DMS153 treated with DMSO at 0.1 percent for 48 hours (cell line): ENCODE data around the gene RARB.

Experiments
- DNase-seq: peaks from one replicate; lab custom pipeline; 2025; ENCODE audit not compliant: unreplicated experiment; lab: John Stamatoyannopoulos, UW

The RARB gene

DNA sequence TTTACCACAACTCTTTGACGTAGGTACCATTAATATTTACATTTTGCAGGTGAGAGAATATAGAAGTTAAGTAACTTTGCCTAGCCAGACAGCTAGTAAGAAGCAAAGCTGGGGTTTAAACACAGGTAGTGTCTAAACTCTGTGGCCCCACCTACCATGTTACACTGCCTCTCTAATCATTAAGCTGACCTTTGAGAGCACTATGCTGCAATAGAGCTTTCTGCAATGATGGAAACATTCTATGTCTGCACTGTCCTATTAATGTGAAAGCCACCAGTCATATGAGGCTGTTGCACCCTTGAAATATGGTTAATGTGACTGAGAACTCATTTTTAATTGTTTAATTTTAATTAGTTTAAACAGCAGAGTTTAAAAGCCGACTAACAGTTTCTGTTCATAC lies 6.3 kb upstream of the RARB start:
- no peak for DNase-seq

DNA sequence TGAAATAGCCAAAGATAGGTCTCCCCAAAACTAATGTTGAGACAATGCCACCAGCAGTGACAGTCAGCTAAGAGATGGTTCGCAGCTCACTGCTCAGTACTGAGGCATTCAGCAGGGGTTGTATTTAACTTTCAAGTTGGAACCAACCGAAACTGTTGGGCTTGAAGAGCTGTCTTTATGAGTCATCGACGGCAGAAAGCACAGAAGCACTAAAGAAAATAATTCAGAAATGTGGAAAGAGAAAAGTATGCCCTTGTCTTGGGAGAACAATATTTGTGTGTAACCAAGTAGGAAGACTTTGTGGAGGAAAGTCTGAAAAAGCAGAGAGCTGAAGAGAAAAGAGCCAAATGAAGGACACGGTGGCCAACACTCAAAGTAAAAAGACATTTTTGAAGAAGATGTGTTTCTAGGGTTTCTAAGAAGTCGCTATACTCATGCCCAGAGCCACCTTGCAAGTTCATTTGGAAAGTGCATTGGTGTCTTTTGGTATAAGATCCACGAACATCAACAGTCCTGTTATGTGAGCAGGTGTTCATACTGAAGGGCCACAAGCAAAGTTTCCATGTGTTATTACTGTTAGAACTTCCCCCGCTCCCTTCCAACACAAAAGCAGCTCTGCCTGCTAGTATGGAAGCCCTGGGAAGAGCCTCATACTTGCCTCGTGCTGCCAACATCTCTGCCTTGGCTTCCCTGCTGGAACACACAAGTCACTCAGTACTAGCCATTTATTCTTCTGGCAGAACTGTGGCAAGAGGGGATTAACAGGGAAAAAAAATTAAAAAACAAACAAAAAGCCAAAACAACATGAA lies 4.1 kb upstream of the RARB start:
- DNase-seq: no peak

- no peak for DNase-seq
These were observed 3.4 kb upstream of the RARB start for GRCh38 chr3:25424614-25425013.

DNA sequence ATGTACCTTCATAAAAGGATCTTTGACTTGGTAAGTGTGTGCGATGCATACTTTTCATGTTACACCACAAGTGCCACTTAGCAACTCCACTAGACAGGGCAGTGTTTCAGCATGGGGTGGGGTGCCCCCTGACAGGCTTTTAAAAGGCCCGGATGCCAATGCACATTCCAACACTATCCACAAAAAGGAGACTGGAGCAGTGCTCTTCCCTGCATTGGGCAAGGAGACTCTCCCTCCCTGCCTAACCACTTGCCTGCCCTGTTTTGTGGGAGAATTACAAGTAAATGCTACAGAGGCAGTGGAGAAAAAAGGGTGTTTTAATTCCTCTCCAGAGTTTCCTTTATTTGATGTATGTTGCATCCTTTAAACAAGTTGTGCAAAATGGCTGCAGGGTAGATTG lies 1.7 kb upstream of the RARB start:
- DNase-seq: no peak

DNA sequence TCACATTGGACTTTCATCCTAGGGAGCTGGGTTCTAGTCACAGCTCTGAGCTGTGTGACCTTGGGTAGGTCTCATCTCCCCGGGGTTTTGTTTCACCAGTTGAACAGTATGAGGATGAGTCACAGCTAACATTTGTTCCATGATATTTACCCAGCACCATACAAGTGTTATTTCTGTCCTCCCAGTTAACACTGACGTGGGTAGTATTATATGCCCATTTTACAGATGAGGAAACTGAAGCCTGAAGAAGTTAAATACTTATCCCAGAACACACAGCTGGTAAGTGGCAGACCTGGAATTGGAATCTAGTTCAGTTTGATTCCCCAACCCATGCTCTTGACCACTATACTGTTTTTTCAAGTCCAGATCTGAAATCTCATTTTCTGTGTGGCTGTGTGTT lies 908 bp upstream of the RARB start:
- DNase-seq: no peak

GRCh38 chr3:25427563-25427941 lies 511 bp upstream of the RARB start:
- no peak for DNase-seq

DNA sequence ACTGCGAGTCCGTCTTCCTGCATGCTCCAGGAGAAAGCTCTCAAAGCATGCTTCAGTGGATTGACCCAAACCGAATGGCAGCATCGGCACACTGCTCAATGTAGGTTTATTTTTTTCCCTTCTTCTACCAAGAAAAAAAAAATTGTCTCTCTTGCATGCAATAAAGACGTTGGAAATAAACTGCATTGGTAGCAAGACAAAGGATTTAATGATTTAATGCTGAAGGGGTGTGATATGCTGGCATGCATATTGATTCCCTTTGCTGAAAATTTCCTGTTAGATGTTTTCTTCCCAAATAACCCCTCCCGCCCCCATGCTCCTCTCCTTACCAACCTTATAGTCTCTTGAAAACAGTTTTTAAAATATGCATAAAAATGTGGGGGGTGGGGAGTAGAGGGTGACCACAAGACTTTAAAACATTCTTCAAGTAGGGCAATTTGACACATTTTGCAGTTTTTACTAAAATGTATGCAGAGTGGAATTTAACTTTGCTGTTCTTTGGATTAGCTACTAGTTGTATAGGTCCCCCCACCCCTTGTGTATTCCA lies 799 bp downstream of the RARB start:
- DNase-seq: no peak

GRCh38 chr3:25429361-25430286 lies 1.6 kb downstream of the RARB start:
- no peak for DNase-seq

DNA sequence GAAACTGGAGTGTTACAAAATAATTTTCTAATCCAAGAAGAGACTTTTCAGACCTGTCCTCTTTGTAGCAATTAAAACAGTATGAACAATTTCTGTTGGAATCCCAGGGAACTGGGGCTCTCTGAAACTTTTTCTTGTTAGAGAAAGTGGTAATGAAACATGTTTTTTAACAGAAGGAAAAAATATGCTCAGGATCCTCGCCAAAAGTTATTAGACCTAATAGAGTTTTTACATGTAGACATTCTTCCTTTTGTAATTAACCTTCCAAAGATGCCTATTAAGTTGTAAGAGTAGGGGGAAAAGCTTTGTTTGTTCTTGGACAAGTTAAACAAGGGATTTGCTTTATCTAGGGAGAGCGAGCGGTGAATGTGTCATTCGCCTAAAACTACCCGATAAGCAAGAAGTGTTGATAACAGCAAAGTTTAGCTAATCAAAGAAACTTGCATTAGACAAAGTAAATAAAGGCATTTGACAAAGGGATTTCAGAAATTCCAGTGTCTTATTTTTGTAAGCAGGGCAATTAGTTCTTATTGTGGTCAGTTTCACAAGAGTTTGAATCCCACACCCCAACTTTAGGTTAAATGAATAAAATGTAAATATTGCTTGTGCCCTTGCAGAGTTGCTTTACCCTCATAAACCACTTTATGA lies 2.3 kb downstream of the RARB start:
- DNase-seq: no peak

DNA sequence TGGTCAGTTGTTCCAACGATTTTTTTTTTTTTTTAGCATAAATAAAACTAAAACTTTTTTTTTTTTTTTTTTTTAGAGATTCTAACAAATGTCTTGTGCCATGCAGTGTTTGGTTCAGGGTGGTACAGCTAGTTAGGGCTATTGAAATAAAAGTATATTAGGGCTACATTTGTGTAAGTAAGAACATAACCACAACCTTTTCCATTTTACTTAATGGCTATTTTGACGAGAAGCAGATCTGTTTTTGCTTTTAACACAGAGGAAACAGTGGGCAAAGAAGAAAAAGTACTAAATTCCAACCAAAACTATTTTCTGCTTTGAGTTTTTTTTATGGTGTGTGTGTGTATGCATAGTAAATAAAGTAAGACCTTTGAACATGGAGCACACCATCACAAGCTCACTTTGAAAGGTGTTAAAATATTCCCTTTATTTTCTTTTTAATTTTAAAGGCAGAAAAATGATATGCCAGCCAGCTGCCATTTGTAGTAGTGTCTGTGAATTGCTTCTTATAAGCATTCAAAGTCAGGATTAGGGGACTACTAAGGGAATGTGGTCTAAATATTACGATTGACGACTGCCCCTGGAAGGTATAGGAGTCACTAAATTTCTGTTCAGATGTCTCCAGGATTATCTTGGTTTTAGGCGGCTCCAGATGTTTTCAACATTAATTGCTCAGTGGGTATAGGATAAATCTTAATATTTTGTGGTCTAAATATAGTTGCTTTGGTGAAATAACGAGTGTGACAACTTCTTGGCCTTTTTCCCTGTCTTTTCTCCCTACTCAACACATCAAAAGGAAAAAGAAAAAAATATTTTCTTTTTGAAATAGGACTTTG lies 3.1 kb downstream of the RARB start:
- DNase-seq: no peak

DNA sequence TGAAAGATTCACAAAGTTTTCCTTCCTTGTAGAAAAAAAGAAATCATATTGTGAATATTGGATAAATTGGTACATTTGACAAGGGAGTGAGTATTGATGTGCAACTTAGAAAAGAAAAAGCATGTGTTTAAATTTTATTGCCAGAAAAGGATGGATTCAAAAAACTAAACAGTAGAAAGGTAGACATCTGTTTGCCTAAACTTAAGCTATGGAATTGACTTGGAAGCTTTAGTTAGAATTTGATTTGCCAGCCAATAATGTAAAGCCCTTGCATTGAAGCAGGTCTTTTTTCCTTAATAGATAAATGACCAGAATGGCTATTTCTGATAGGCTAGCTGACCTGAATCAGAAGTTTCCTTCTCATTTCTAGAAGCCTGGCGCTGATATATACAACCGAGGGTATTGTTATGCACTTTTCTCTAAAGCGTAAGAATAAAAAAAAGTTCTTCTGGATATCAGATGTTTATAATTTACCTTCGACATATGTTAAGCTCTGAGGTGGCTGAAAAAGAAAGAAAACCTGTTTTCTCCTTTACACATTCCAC lies 4.2 kb downstream of the RARB start:
- no peak for DNase-seq

DNA sequence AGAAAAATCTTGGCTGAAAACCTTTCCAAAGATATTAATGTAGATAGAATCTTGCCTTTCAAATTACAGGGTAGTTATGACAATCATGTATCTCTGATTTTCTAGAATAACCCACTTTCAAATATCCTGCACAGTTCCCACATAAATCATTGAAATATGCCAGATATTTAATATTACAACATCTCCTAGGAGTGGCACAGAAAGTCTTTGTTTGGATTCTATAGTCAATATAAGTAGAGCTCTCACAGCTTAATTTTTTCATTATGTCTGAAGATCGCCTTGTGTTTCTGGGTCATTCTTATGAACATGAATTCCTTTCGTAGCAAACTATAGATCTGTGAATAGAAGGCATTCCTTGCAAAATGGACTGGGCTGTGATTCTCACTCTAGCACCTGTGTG lies 5.0 kb downstream of the RARB start:
- no peak for DNase-seq

DNA sequence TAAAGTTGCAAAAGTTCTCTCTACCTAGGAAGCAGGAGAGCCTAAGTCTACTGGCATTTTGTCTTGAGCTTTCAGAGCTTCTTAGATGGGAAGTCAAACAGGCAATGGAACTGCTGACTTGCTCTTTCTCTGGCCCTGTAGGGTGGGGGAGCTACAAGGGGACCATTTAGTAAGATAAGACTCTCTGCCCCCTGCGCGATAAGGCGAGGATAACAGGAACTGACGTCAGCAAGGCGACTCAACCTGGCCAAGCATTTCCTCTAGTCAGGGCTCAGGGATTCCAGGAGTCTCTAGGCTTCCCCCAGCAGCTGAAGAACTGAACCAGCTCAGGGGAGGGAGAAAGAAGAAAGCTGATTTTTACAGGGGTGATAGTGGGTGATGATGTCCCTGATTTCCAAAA lies 5.8 kb downstream of the RARB start:
- DNase-seq: no peak

- DNase-seq: no peak
These were observed 9.9 kb downstream of the RARB start for GRCh38 chr3:25437953-25438352.

- no peak for DNase-seq
These were observed 10.9 kb downstream of the RARB start for GRCh38 chr3:25438791-25439555.

DNA sequence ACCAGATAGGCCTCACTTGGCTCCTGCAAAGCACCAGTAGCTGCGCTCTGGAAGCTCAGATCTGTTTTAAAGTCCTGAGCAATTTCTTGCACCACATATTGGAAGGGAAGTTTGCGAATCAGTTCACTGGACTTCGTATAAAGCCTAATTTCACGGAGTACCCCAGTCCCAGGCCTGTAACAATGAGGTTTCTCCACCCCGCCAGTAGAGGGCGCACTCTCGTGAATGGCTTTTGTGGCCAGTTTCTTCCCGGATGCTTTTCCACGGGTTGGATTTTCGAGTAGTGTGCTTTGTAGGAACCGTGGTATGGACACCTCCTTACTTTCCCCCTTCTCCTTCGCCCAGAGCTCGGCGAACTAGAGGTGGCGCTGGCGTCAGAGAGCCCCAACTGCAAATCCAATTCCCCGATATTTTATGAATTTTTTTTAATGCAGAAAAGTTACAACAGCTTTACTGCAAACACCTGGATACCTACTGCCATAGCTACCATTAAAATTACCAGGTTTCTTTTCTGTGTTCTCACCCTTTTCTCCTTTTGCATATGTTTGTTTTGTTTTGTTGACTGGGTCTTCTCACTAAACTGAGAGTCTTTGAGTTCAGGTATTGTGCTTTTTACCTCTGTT lies 13.3 kb downstream of the RARB start:
- no peak for DNase-seq

DNA sequence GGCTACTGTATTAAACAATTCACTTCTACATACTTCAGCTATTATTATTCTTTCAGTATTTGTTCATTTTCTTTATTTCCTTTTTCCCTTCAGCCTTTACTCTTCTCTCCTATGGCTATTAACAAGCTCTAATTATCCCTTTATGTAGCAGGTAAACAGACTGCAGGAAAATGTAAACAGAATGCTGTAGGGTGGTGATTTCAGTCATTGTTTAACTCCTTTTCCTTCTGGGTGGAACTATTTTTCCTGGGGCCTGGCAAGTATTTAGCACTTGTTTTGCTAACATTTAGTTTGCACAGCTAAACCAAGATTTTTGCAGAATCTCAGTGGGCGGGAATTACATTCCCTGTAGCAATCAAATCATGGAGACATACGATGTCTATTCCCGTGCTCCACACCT lies 14.4 kb downstream of the RARB start:
- no peak for DNase-seq

- DNase-seq: no peak
These were observed 16.2 kb downstream of the RARB start for GRCh38 chr3:25444273-25444672.

DNA sequence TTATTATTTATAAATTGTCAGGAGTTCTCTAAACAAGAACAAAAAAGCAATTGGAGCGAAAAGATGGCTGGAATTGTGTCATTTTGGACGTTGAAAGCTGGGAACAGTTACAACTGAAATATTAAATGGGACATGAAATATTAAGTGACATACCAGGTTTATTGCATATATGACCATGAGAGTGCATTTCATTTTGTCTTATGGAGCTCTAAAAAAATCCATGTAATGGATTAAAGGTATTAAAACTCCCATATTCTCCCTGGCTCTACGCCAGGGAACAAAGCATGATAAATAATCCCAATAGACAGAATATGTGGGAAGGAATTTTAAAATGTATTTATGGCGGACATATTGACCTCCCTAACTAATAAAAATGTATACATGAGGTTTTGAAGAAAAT lies 17.7 kb downstream of the RARB start:
- DNase-seq: no peak
